SJSA1 (cell line): Measurements from ENCODE around the gene ZNF785. TPM values are rescaled to one million over a fixed set of nuclear protein-coding genes. Genes with fewer than 3 reads are reported as not detected.
"Not testable (repeated sequence)": the region's sequence is repeated elsewhere in the genome, so short reads cannot be mapped to it uniquely, and the experiment has no call there.

Experiments used
- DNase-seq, 2 experiments: peaks; one replicate each; pipeline ENCODE4 v3.0.0-alpha.2; 2015 to 2020; ENCODE audit warnings: low spot score in 2 of 2, low read depth in 1 of 2
- H3K27ac ChIP-seq: fragments of 250-450 bp; sonication (Bioruptor Pico); 2 replicates; pipeline ENCODE4 v1.5.1; 2020; ENCODE audit warnings: mild to moderate bottlenecking, moderate library complexity
- H3K27me3 ChIP-seq: fragments of 250-450 bp; sonication (Bioruptor Pico); replicated peaks from 2 replicates; pipeline ENCODE4 v1.5.1; 2020; ENCODE audit warnings: mild to moderate bottlenecking, moderate library complexity
- H3K36me3 ChIP-seq: fragments of 250-450 bp; sonication (Bioruptor Pico); 2 replicates; pipeline ENCODE4 v1.5.1; 2020; ENCODE audit warnings: mild to moderate bottlenecking
- H3K4me1 ChIP-seq: fragments of 250-450 bp; sonication (Bioruptor Pico); replicated peaks from 2 replicates; pipeline ENCODE4 v1.6.1; 2021; ENCODE audit warnings: mild to moderate bottlenecking
- H3K4me3 ChIP-seq: fragments of 250-450 bp; sonication (Bioruptor Pico); 2 replicates; pipeline ENCODE4 v1.5.1; 2020; ENCODE audit warnings: mild to moderate bottlenecking
- H3K9me3 ChIP-seq: fragments of 250-450 bp; sonication (Bioruptor Pico); replicated peaks from 2 replicates; pipeline ENCODE4 v1.5.1; 2020; ENCODE audit warnings: mild to moderate bottlenecking
- total RNA-seq: library from RNA; depleted of rRNA; stranded (reverse); fragments of >200 nt; shearing (Covaris generic); gene quantifications from 2 replicates; pipeline ENCODE4 v1.2.3, GENCODE V29; 2014

The ZNF785 gene
- total RNA-seq, 1 experiment from 2014 or later = 6.8 TPM

DNA sequence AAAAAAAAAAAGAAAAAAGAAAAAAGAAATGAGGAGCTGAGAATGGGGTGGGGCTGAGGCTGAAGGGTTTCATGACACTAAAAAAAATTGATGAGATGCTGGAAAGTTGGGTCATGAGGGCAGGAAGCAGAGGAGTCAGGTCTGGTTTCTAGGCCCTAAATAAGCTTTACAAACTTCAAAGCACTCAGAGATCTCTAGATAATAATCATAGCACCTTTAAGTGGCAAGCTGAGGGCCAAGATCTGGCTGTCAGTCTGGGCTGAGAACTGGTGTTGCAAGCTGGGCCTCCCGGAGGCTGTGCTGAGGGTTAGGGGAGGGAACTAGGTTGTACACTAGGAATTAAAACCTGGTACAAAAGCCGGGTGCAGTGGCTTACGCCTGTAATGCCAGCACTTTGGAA is 33.7 kb downstream of the ZNF785 start:
- Histone ChIP-seq H3K27me3 (no peaks in the 10 kb centered on the region), H3K4me1 (peaks cover 15% of the 10 kb centered on the region), H3K4me3 (no peak overlapping the region), H3K36me3 (peaks cover 34% of the 10 kb centered on the region), H3K9me3 (no peaks in the 10 kb centered on the region), H3K27ac (no peak overlapping the region)
- no peak for DNase-seq

GRCh38 chr16:30548416-30549253 is 36.9 kb downstream of the ZNF785 start:
- Histone ChIP-seq H3K27me3 (no peaks in the 10 kb centered on the region), H3K4me3 (no peak overlapping the region), H3K9me3 (no peaks in the 10 kb centered on the region), H3K27ac (no peak overlapping the region), H3K36me3 (peaks cover 8% of the 10 kb centered on the region), H3K4me1 (peaks cover 9% of the 10 kb centered on the region)
- DNase-seq = no peak

DNA sequence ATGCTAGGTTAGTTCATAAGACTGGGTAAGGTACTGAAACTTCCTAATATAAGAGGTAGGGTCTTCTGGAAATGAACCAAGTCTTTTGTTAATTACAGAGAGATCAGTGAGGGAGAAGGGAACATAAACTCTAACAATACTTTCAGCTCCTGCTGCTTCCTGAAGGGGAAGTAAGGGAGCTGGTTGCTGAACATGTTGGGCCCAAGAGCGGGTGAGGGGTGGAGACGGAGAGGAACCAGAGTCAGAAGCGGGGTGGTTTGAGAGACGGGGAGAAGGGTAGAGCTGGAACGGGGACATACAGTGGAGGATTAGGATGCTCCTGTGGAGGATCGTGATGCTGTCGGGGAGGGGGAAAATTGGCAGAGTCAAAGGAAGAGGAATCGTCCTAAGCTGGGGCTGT is 39.4 kb downstream of the ZNF785 start:
- no peaks in the 10 kb centered on the region for H3K9me3 ChIP-seq

GRCh38 chr16:30543067-30543466 is 42.4 kb downstream of the ZNF785 start:
- H3K27ac ChIP-seq = no peak overlapping the region
- peaks cover 5% of the 10 kb centered on the region for H3K4me1 ChIP-seq
- H3K9me3 ChIP-seq = no peaks in the 10 kb centered on the region
- no peak overlapping the region for H3K4me3 ChIP-seq
- H3K36me3 ChIP-seq = no peaks in the 10 kb centered on the region
- no peaks in the 10 kb centered on the region for H3K27me3 ChIP-seq
- DNase-seq = no peak

More for the DNA sequence above, 39.4 kb downstream of the ZNF785 start:
- Histone ChIP-seq H3K27ac (no peak overlapping the region), H3K27me3 (no peaks in the 10 kb centered on the region), H3K36me3 (no peaks in the 10 kb centered on the region), H3K4me3 (no peak overlapping the region), H3K4me1 (peaks cover 14% of the 10 kb centered on the region)
- DNase-seq = no peak

GRCh38 chr16:30541502-30542329 is 43.8 kb downstream of the ZNF785 start:
- Histone ChIP-seq H3K27ac (no peak overlapping the region), H3K9me3 (no peaks in the 10 kb centered on the region), H3K27me3 (no peaks in the 10 kb centered on the region), H3K36me3 (no peaks in the 10 kb centered on the region), H3K4me1 (peaks cover 5% of the 10 kb centered on the region), H3K4me3 (no peak overlapping the region)
- peak in 1 of 2 experiments; percentile 12 for DNase-seq

GRCh38 chr16:30540916-30541464 is 44.5 kb downstream of the ZNF785 start:
- not testable (repeated sequence) for H3K9me3 ChIP-seq, H3K4me1 ChIP-seq, H3K27me3 ChIP-seq, H3K27ac ChIP-seq, DNase-seq, H3K4me3 ChIP-seq, H3K36me3 ChIP-seq

GRCh38 chr16:30539986-30540526 is 45.4 kb downstream of the ZNF785 start:
- not testable (repeated sequence) for DNase-seq, H3K27me3 ChIP-seq, H3K4me3 ChIP-seq, H3K9me3 ChIP-seq, H3K27ac ChIP-seq, H3K36me3 ChIP-seq
- peaks cover 15% of the 10 kb centered on the region for H3K4me1 ChIP-seq

DNA sequence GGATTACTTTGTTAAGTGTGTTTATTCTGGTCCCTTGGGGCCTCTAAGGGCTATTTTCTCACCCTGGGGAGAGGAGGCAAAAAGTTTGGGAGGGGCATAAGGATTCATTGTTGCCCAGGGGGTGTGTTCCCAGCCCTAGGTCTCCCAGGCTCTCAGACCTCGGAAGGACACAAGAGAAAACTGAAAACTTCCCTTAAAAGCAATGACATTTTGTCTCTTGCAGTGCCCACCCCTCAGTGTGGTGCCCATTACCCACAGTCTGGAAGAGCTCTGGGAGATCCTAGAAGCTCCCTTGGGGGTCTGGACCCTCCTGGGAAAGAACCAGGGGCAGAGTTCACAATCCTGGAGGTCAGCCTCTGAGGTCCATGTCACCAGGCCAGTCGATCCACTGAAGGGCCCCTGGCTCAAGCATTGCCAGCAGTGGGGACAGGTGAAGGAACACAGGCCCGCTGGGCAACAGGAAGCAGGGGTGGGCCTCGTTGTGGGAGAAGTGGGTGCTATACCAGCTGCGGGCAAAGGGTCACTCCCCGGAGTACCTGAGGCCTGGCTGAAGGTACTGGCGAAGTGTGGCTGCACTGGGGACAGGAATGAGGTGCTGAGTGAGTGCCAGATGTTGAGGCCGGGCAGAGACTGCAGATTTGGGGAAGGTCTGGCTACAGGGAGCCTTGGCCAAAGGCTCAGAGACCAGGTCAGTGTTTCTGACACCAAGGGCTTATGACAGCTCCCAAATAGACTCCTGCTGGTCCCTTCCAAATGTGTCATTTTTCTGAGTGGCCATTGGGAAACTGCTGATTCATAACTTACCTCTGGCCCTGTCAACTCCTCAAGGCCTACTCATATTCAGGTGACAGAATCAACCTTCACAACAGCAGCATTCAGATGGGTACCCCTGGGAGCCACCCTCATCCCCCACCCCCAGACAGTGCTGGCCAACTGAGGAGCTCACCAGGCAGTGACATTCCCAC is 46.2 kb downstream of the ZNF785 start:
- H3K27ac ChIP-seq = no peak overlapping the region
- no peak for DNase-seq
- no peaks in the 10 kb centered on the region for H3K27me3 ChIP-seq
- H3K9me3 ChIP-seq = no peaks in the 10 kb centered on the region
- H3K36me3 ChIP-seq = no peaks in the 10 kb centered on the region
- H3K4me1 ChIP-seq = peaks cover 20% of the 10 kb centered on the region
- no peak overlapping the region for H3K4me3 ChIP-seq

GRCh38 chr16:30536391-30537024 is 49.0 kb downstream of the ZNF785 start:
- not testable (repeated sequence) for H3K27ac ChIP-seq, H3K9me3 ChIP-seq, DNase-seq, H3K27me3 ChIP-seq, H3K36me3 ChIP-seq, H3K4me3 ChIP-seq
- H3K4me1 ChIP-seq = peaks cover 24% of the 10 kb centered on the region

DNA sequence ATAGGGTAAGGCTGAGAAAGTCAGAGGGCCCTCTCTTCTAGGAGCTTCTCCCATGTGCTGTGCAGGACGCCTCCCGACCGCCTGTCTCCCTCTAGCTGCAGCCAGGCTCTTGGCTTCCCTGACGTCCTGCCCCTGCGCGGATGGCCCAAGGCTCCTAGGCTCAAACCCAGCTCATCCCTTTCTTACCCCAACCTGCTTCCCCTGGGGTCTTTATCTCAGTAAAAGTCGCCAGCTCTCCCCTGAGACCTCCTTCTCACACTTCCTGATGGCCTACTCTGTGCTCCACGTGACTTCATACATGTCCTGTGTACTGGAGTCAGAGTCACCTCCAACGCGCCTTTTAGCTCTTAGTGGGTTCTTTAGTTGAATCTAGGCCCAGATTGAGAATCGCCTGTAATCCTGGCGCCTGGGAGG is 49.7 kb downstream of the ZNF785 start:
- Histone ChIP-seq H3K36me3 (no peaks in the 10 kb centered on the region), H3K27me3 (no peaks in the 10 kb centered on the region), H3K27ac (no peak overlapping the region), H3K4me1 (peaks cover 20% of the 10 kb centered on the region), H3K9me3 (no peaks in the 10 kb centered on the region), H3K4me3 (peak overlapping the region; percentile 47)
- DNase-seq = peak in 1 of 2 experiments; percentile 39

DNA sequence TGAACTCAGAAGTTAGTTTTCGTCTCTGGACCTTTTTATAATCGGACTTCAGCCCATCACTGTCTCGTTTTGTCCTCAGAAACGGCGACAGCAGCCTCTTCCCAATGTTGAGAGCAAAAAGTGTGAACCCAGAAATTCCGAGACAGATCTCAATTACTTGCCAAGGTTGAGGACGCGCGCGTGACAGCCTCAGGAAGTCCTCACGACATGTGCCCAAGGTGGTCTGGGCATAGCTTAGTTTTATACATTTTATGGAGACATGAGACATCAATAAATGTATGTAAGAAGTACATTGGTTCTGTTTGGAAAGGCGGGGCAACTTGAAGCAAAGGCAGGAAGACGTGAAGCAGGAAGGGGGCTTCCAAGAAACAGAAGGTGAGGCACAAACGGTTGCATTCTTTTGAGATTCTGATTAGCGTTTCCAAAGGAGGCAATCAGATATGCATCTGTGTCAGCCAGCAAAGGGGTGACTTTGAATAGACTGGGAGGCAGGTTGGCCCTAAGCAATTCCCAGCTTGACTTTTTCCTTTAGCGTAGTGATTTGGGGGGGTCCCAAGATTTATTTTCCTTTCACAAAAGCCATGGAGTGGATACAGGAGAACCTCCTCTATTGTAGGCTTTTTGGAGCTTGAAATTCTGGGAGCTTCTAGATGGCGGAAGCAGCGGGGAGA is 50.3 kb downstream of the ZNF785 start:
- Histone ChIP-seq H3K27me3 (no peaks in the 10 kb centered on the region), H3K36me3 (no peaks in the 10 kb centered on the region), H3K4me3 (peak overlapping the region; percentile 47), H3K4me1 (peaks cover 20% of the 10 kb centered on the region), H3K27ac (peak overlapping the region; percentile 73), H3K9me3 (no peaks in the 10 kb centered on the region)
- peak in 1 of 2 experiments; percentile 35 for DNase-seq
